A673 (cell line): ENCODE data around the gene LVRN. TPM values are rescaled to one million over a fixed set of nuclear protein-coding genes. Genes with fewer than 3 reads are reported as not detected.

Experiments
- BruUV-seq: library from RNA; stranded (reverse); fragments of 400-500 nt; replicated peaks from 2 replicates; lab custom pipeline; 2021; lab: Mats Ljungman, UMichigan
- CTCF ChIA-PET: fragments of 300-600 bp; sonication (Branson Sonifier 250); formaldehyde crosslinking; loops from one replicate; lab custom pipeline; 2022; ENCODE audit warnings: antibody characterized with exemption; lab: Charles Lee
- POLR2A ChIA-PET: fragments of 300-600 bp; sonication (Branson Sonifier 250); formaldehyde crosslinking; loops from one replicate; lab custom pipeline; 2022; ENCODE audit warnings: antibody characterized with exemption; ENCODE audit not compliant: low non-redundant PET; lab: Charles Lee
- DNase-seq: peaks from one replicate; pipeline ENCODE4 v3.0.0-alpha.2; 2015; ENCODE audit warnings: low spot score
- H3K27ac ChIP-seq: fragments of 200-600 bp; sonication (generic); 2 replicates; pipeline ENCODE4 v1.5.1; 2016; ENCODE audit warnings: mixed run types, low read depth, mild to moderate bottlenecking, mixed read lengths, antibody characterized with exemption, low read length; ENCODE audit not compliant: poor library complexity, severe bottlenecking
- H3K27me3 ChIP-seq: fragments of 200-600 bp; sonication (generic); replicated peaks from 2 replicates; pipeline ENCODE4 v1.6.1; 2017; ENCODE audit warnings: mixed run types, low read depth, mild to moderate bottlenecking, mixed read lengths, antibody characterized with exemption, low read length; ENCODE audit not compliant: insufficient read depth, poor library complexity
- H3K36me3 ChIP-seq: fragments of 200-600 bp; sonication (generic); 2 replicates; pipeline ENCODE4 v1.6.1; 2016; ENCODE audit warnings: mixed run types, mild to moderate bottlenecking, mixed read lengths, antibody characterized with exemption, low read length; ENCODE audit not compliant: insufficient read depth, poor library complexity, severe bottlenecking
- H3K4me1 ChIP-seq: fragments of 200-600 bp; sonication (generic); 2 replicates; pipeline ENCODE4 v1.6.1; 2017; ENCODE audit warnings: mixed run types, mild to moderate bottlenecking, mixed read lengths, antibody characterized with exemption, low read length; ENCODE audit not compliant: insufficient read depth, poor library complexity, severe bottlenecking
- H3K4me3 ChIP-seq: fragments of 200-600 bp; sonication (generic); 2 replicates; pipeline ENCODE4 v1.5.1; 2016; ENCODE audit warnings: low read depth, mixed run types, mild to moderate bottlenecking, mixed read lengths, low read length; ENCODE audit not compliant: poor library complexity, severe bottlenecking
- H3K9me3 ChIP-seq: fragments of 200-600 bp; sonication (generic); 2 replicates; pipeline ENCODE4 v1.6.1; 2016; ENCODE audit warnings: mixed run types, low read depth, mild to moderate bottlenecking, mixed read lengths, antibody characterized with exemption, low read length; ENCODE audit not compliant: poor library complexity, severe bottlenecking
- CTCF ChIP-seq: fragments of 300-800, 200-600 bp; sonication (generic); conservative IDR thresholded peaks from 2 replicates; pipeline ENCODE4 v1.5.1; 2017; ENCODE audit warnings: low read depth, mild to moderate bottlenecking, antibody characterized with exemption, low read length, moderate library complexity, mixed read lengths
- EZH2 ChIP-seq: fragments of 200-600 bp; sonication (generic); IDR thresholded peaks from 2 replicates; pipeline ENCODE4 v1.6.1; 2017; ENCODE audit warnings: borderline replicate concordance, low read depth, mild to moderate bottlenecking, mixed read lengths, antibody characterized with exemption, low read length; ENCODE audit not compliant: poor library complexity, severe bottlenecking
- intact Hi-C: fragments of 100-400 bp; cut with micrococcal nuclease; formaldehyde crosslinking; loops from one replicate; pipeline ENCODE4 v1.10.0; 2022; ENCODE audit not compliant: unreplicated experiment
- total RNA-seq: library from RNA; stranded (reverse); gene quantifications from 2 replicates; pipeline ENCODE4 v1.2.3, GENCODE V29; 2021

LVRN gene
- total RNA-seq, 1 experiment from 2014 or later = not detected

GRCh38 chr5:115995351-115995750 is 33.1 kb downstream of the LVRN start:
- Histone ChIP-seq H3K27me3 (peaks cover 34% of the 10 kb centered on the region), H3K27ac (no peak overlapping the region), H3K4me3 (no peak overlapping the region), H3K4me1 (no peaks in the 10 kb centered on the region), H3K9me3 (no peaks in the 10 kb centered on the region), H3K36me3 (no peaks in the 10 kb centered on the region)
- ChIA-PET POLR2A (no interaction called here), CTCF (no interaction called here)
- no peak for TF ChIP-seq EZH2
- no peak for TF ChIP-seq CTCF
- BruUV-seq = no TSS peak
- no peak for DNase-seq
- intact Hi-C loops = no loop called here

GRCh38 chr5:116002116-116002906 is 40.0 kb downstream of the LVRN start:
- no peaks in the 10 kb centered on the region for H3K9me3 ChIP-seq
- intact Hi-C loops = no loop called here
- H3K4me1 ChIP-seq = no peaks in the 10 kb centered on the region
- ChIA-PET CTCF (interaction anchor here (0.7 kb wide), 1 partner anchor 645 kb away, joined by 3 read pairs; no protein-coding TSS in a partner anchor), POLR2A (no interaction called here)
- no peak overlapping the region for H3K27ac ChIP-seq
- H3K27me3 ChIP-seq = no peaks in the 10 kb centered on the region
- no peaks in the 10 kb centered on the region for H3K36me3 ChIP-seq
- no peak for DNase-seq
- TF ChIP-seq CTCF = no peak
- no peak for TF ChIP-seq EZH2
- BruUV-seq = no TSS peak
- H3K4me3 ChIP-seq = no peak overlapping the region

- Histone ChIP-seq H3K27ac (no peak overlapping the region), H3K9me3 (no peaks in the 10 kb centered on the region), H3K27me3 (no peaks in the 10 kb centered on the region), H3K4me1 (no peaks in the 10 kb centered on the region), H3K36me3 (no peaks in the 10 kb centered on the region), H3K4me3 (no peak overlapping the region)
- BruUV-seq = no TSS peak
- intact Hi-C loops = no loop called here
- DNase-seq = no peak
- CTCF ChIA-PET = no interaction called here
- POLR2A ChIA-PET = no interaction called here
- TF ChIP-seq CTCF = no peak
- no peak for TF ChIP-seq EZH2
Measured at GRCh38 chr5:116004248-116004647, 42.0 kb downstream of the LVRN start.
